Lower leg skin (tissue), 3 donors: ENCODE data around the gene BBOF1.

ENCODE experiments used
- CTCF ChIP-seq, 3 donors: fragments of 450-650 bp; IDR thresholded peaks; one replicate each; pipeline ENCODE4 v1.5.1; 2016; ENCODE audit warnings: antibody characterized with exemption in 3 of 3, mild to moderate bottlenecking in 3 of 3, moderate library complexity in 2 of 3
- POLR2A ChIP-seq, 2 donors: fragments of 450-650 bp; IDR thresholded peaks; one replicate each; pipeline ENCODE4 v1.6.1; 2016 to 2017; ENCODE audit warnings: antibody characterized with exemption in 2 of 2, mild to moderate bottlenecking in 1 of 2, moderate library complexity in 1 of 2

- no peak for TF ChIP-seq POLR2A (IDR thresholded peaks at IDR 0.05)
- TF ChIP-seq CTCF (IDR thresholded peaks at IDR 0.05): no peak
Observed at GRCh38 chr14:74085828-74086227, 66.7 kb downstream of the BBOF1 start.
